Esophagus (tissue), 2 donors: Measurements from ENCODE around the gene UXT. TPM values are rescaled to one million over a fixed set of nuclear protein-coding genes. Genes with fewer than 3 reads are reported as not detected.
"Not testable (repeated sequence)": the region's sequence is repeated elsewhere in the genome, so short reads cannot be mapped to it uniquely, and the experiment has no call there.

Experiments
- H3K27ac ChIP-seq, 2 donors: one replicate each; pipeline ENCODE4 v1.5.1; 2013; ENCODE audit warnings: low read depth in 2 of 2, mild to moderate bottlenecking in 2 of 2, inconsistent platforms in 1 of 2, low read length in 1 of 2, moderate library complexity in 1 of 2
- H3K27me3 ChIP-seq, 2 donors: one replicate each; pipeline ENCODE4 v1.6.1; 2013; ENCODE audit warnings: low read length in 2 of 2, control low read depth in 1 of 2, mild to moderate bottlenecking in 1 of 2; ENCODE audit not compliant: insufficient read depth in 2 of 2, control insufficient read depth in 1 of 2
- H3K36me3 ChIP-seq, 2 donors: one replicate each; pipeline ENCODE4 v1.6.1; 2013; ENCODE audit warnings: low read length in 1 of 2; ENCODE audit not compliant: control insufficient read depth in 2 of 2, insufficient read depth in 2 of 2
- H3K4me1 ChIP-seq, 2 donors: one replicate each; pipeline ENCODE4 v1.6.1; 2013; ENCODE audit warnings: low read length in 1 of 2; ENCODE audit not compliant: control insufficient read depth in 2 of 2, insufficient read depth in 2 of 2
- H3K4me3 ChIP-seq, 2 donors: one replicate each; pipeline ENCODE4 v1.5.1; 2013; ENCODE audit warnings: low read length in 2 of 2, mild to moderate bottlenecking in 2 of 2, low read depth in 1 of 2, moderate library complexity in 1 of 2
- H3K9me3 ChIP-seq, 2 donors: one replicate each; pipeline ENCODE4 v1.6.1; 2013; ENCODE audit warnings: mild to moderate bottlenecking in 2 of 2, low read depth in 1 of 2, low read length in 1 of 2, moderate library complexity in 1 of 2; ENCODE audit not compliant: control insufficient read depth in 2 of 2, insufficient read depth in 1 of 2
- whole genome bisulfite sequencing, 2 donors: extraction: QIAGEN DNeasy Blood & Tissue Kit; methylation state at CpG; one replicate each; pipeline ENCODE4 v1.1.7; 2013; 5-methylcytosine and 5-hydroxymethylcytosine counted together
- polyA plus RNA-seq, 2 donors: library from polyadenylated mRNA; stranded (reverse); fragments of 200-250 nt; gene quantifications; one replicate each; pipeline ENCODE4 v1.2.3, GENCODE V29; 2013
- donor health status: healthy with polysubstance abuse.
- donor health status: Bipolar disorder and iron deficiency.

The UXT gene
- polyA plus RNA-seq, 2 donors, result 77.6 to 121 TPM

- H3K27ac ChIP-seq, H3K4me1 ChIP-seq, H3K9me3 ChIP-seq, H3K4me3 ChIP-seq, H3K27me3 ChIP-seq, H3K36me3 ChIP-seq: not testable (repeated sequence)
- WGBS, 2 donors, result 64 to 75% methylated on average over 7 of the region's 7 CpGs
Observed at GRCh38 chrX:47675959-47676859, 17.2 kb upstream of the UXT start.

- 75 to 80% methylated on average over 5 of the region's 5 CpGs for WGBS, 2 donors
- Histone ChIP-seq H3K27ac (no peak overlapping the region), H3K4me1 (no peaks in the 10 kb centered on the region), H3K27me3 (peaks cover 0 to 2% of the 10 kb centered on the region in 2 donors), H3K9me3 (peaks cover 0 to 4% of the 10 kb centered on the region in 2 donors), H3K36me3 (no peaks in the 10 kb centered on the region), H3K4me3 (no peak overlapping the region)
Observed at GRCh38 chrX:47674776-47675175, 15.8 kb upstream of the UXT start.

- 78 to 94% methylated on average over 4 of the region's 4 CpGs for WGBS, 2 donors
- not testable (repeated sequence) for H3K4me1 ChIP-seq, H3K9me3 ChIP-seq, H3K27ac ChIP-seq, H3K4me3 ChIP-seq, H3K36me3 ChIP-seq, H3K27me3 ChIP-seq
Observed at GRCh38 chrX:47665797-47666196, 6.8 kb upstream of the UXT start.

- Histone ChIP-seq H3K27ac (no peak overlapping the region), H3K27me3 (no peaks in the 10 kb centered on the region), H3K9me3 (no peaks in the 10 kb centered on the region), H3K36me3 (no peaks in the 10 kb centered on the region), H3K4me3 (no peak overlapping the region), H3K4me1 (no peaks in the 10 kb centered on the region)
- WGBS, 2 donors, result 75 to 82% methylated on average over 5 of the region's 5 CpGs
Observed at GRCh38 chrX:47664737-47665136, 5.8 kb upstream of the UXT start.

- WGBS, 2 donors, result 33 to 85% methylated on average over 1 of the region's 1 CpG
Observed at GRCh38 chrX:47662144-47662657, 3.2 kb upstream of the UXT start.

GRCh38 chrX:47661539-47661938 lies 2.6 kb upstream of the UXT start:
- H3K4me1 ChIP-seq, result no peaks in the 10 kb centered on the region
- H3K36me3 ChIP-seq, result peaks cover 2 to 3% of the 10 kb centered on the region in 2 donors
- H3K9me3 ChIP-seq, result no peaks in the 10 kb centered on the region
- 82 to 94% methylated on average over 7 of the region's 7 CpGs for WGBS, 2 donors
- no peaks in the 10 kb centered on the region for H3K27me3 ChIP-seq
- H3K27ac ChIP-seq, result no peak overlapping the region
- no peak overlapping the region for H3K4me3 ChIP-seq

More at GRCh38 chrX:47662144-47662657, 3.2 kb upstream of the UXT start:
- Histone ChIP-seq H3K36me3 (peaks cover 0 to 2% of the 10 kb centered on the region in 2 donors), H3K9me3 (no peaks in the 10 kb centered on the region), H3K27me3 (no peaks in the 10 kb centered on the region), H3K4me3 (no peak overlapping the region), H3K4me1 (no peaks in the 10 kb centered on the region), H3K27ac (no peak overlapping the region)

GRCh38 chrX:47659421-47659726 lies 394 bp upstream of the UXT start:
- Histone ChIP-seq H3K36me3 (peaks cover 3 to 8% of the 10 kb centered on the region in 2 donors), H3K27me3 (no peaks in the 10 kb centered on the region), H3K4me1 (no peaks in the 10 kb centered on the region), H3K9me3 (no peaks in the 10 kb centered on the region), H3K27ac (peak overlapping the region; percentile 98), H3K4me3 (peak overlapping the region; percentile 60 to 82)
- 24 to 34% methylated on average over 8 of the region's 8 CpGs for WGBS, 2 donors

- Histone ChIP-seq H3K27ac (peak overlapping the region; percentile 98), H3K4me3 (peak overlapping the region; percentile 60 to 82), H3K4me1 (no peaks in the 10 kb centered on the region), H3K9me3 (no peaks in the 10 kb centered on the region), H3K36me3 (peaks cover 3 to 8% of the 10 kb centered on the region in 2 donors), H3K27me3 (no peaks in the 10 kb centered on the region)
- WGBS, 2 donors, result 1 to 37% methylated on average over 13 of the region's 13 CpGs
Observed at GRCh38 chrX:47658301-47658683, 688 bp downstream of the UXT start.

- Histone ChIP-seq H3K9me3 (no peaks in the 10 kb centered on the region), H3K36me3 (peaks cover 0 to 4% of the 10 kb centered on the region in 2 donors), H3K4me3 (peak overlapping the region; percentile 41 to 43), H3K27ac (peak overlapping the region; percentile 72 to 80), H3K27me3 (no peaks in the 10 kb centered on the region), H3K4me1 (peaks cover 0 to 2% of the 10 kb centered on the region in 2 donors)
- WGBS, 2 donors, result 11 to 32% methylated on average over 19 of the region's 19 CpGs
Observed at GRCh38 chrX:47651043-47651905, 7.7 kb downstream of the UXT start.
